Activated effector memory CD4-positive, alpha-beta T cell treated with anti-CD3 and anti-CD28 coated beads, Interleukin-2, amount 50 U/mL, for 16 hours (primary cell): Measurements from ENCODE around the gene TRIP12.
"Not testable (repeated sequence)": the region's sequence is repeated elsewhere in the genome, so short reads cannot be mapped to it uniquely, and the experiment has no call there.

Experiments used
- DNase-seq: peaks from one replicate; pipeline ENCODE4 v3.0.0-alpha.2; 2020

Gene TRIP12

GRCh38 chr2:229873123-229873581 lies 48.7 kb downstream of the TRIP12 start:
- DNase-seq, result no peak

- DNase-seq, result no peak
Measured at GRCh38 chr2:229870903-229871656, 50.7 kb downstream of the TRIP12 start.

- no peak for DNase-seq
Measured at GRCh38 chr2:229869226-229869625, 52.6 kb downstream of the TRIP12 start.

GRCh38 chr2:229868794-229869193 lies 53.0 kb downstream of the TRIP12 start:
- DNase-seq, result no peak

- no peak for DNase-seq
Measured at GRCh38 chr2:229865033-229865432, 56.8 kb downstream of the TRIP12 start.

- DNase-seq, result no peak
Measured at GRCh38 chr2:229861431-229861830, 60.4 kb downstream of the TRIP12 start.

GRCh38 chr2:229860334-229860733 lies 61.5 kb downstream of the TRIP12 start:
- no peak for DNase-seq

GRCh38 chr2:229858351-229858750 lies 63.5 kb downstream of the TRIP12 start:
- DNase-seq, result no peak

- DNase-seq, result no peak
Measured at GRCh38 chr2:229857634-229858033, 64.2 kb downstream of the TRIP12 start.

GRCh38 chr2:229856413-229856812 lies 65.4 kb downstream of the TRIP12 start:
- no peak for DNase-seq

- DNase-seq, result no peak
Measured at GRCh38 chr2:229855116-229855515, 66.7 kb downstream of the TRIP12 start.

GRCh38 chr2:229852565-229852964 lies 69.2 kb downstream of the TRIP12 start:
- DNase-seq, result peak; percentile 80

- no peak for DNase-seq
Measured at GRCh38 chr2:229851870-229852269, 69.9 kb downstream of the TRIP12 start.

- DNase-seq, result peak; percentile 66
Measured at GRCh38 chr2:229850355-229851275, 71.2 kb downstream of the TRIP12 start.

GRCh38 chr2:229849073-229849472 lies 72.7 kb downstream of the TRIP12 start:
- no peak for DNase-seq

GRCh38 chr2:229843613-229844012 lies 78.2 kb downstream of the TRIP12 start:
- no peak for DNase-seq

GRCh38 chr2:229838729-229839128 lies 83.1 kb downstream of the TRIP12 start:
- DNase-seq, result no peak

GRCh38 chr2:229836847-229837246 lies 85.0 kb downstream of the TRIP12 start:
- DNase-seq, result no peak

- DNase-seq, result no peak
Measured at GRCh38 chr2:229835596-229836283, 86.1 kb downstream of the TRIP12 start.

GRCh38 chr2:229834368-229834767 lies 87.4 kb downstream of the TRIP12 start:
- DNase-seq, result not testable (repeated sequence)

- no peak for DNase-seq
Measured at GRCh38 chr2:229832510-229832898, 89.3 kb downstream of the TRIP12 start.

GRCh38 chr2:229831805-229832509 lies 89.9 kb downstream of the TRIP12 start:
- DNase-seq, result no peak

GRCh38 chr2:229825476-229825875 lies 96.3 kb downstream of the TRIP12 start:
- DNase-seq, result no peak
